Measurements from ENCODE around the gene RXFP4.
"Not testable (repeated sequence)": the region's sequence is repeated elsewhere in the genome, so short reads cannot be mapped to it uniquely, and the experiment has no call there.

RXFP4 gene

GRCh38 chr1:155925506-155925905 is 15.9 kb upstream of the RXFP4 start:
- in situ Hi-C loops (cut with MboI; ENCODE audit: low pct_unique_long_range_greater_than_20kb, low sequenced_read_pairs): no loop called here
- no peak for DNase-seq

- in situ Hi-C loops (cut with MboI; ENCODE audit: low pct_unique_long_range_greater_than_20kb, low sequenced_read_pairs): no loop called here
- no peak for DNase-seq
Observed at GRCh38 chr1:155929057-155929456, 12.4 kb upstream of the RXFP4 start.

- DNase-seq; in situ Hi-C loops (cut with MboI; ENCODE audit: low pct_unique_long_range_greater_than_20kb, low sequenced_read_pairs): not testable (repeated sequence)
Observed at GRCh38 chr1:155930725-155931124, 10.7 kb upstream of the RXFP4 start.

GRCh38 chr1:155931332-155932038 is 10.0 kb upstream of the RXFP4 start:
- in situ Hi-C loops (cut with MboI; ENCODE audit: low pct_unique_long_range_greater_than_20kb, low sequenced_read_pairs): no loop called here
- no peak for DNase-seq

- DNase-seq: no peak
- in situ Hi-C loops (cut with MboI; ENCODE audit: low pct_unique_long_range_greater_than_20kb, low sequenced_read_pairs): no loop called here
Observed at GRCh38 chr1:155932081-155932480, 9.4 kb upstream of the RXFP4 start.

- DNase-seq: no peak
- in situ Hi-C loops (cut with MboI; ENCODE audit: low pct_unique_long_range_greater_than_20kb, low sequenced_read_pairs): no loop called here
Observed at GRCh38 chr1:155932487-155932886, 9.0 kb upstream of the RXFP4 start.

DNA sequence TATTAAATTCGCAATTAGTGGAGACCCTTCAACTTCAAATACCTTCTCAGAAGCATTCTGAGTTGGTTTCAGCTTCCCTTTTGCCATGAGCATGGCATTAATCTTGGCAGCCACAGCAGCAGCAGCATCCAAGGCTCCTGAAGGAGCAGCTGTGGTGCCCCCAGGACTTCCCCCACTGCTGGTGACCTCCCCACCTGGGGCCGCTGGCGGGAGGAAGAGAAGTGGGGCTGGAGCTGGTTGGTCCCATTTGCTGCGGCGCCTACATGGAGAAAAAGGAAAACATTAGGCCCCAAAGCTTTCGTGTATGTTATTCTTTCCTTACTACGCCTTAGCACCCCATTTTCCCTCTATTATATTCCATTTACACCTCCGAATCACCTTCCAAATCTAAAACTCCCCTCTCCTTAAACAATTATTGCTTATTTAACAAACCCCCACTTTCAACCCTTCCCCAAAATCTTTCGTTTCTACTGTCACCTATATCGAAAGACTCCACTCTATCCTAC is 7.8 kb upstream of the RXFP4 start:
- in situ Hi-C loops (cut with MboI; ENCODE audit: low pct_unique_long_range_greater_than_20kb, low sequenced_read_pairs): no loop called here
- no peak for DNase-seq

DNA sequence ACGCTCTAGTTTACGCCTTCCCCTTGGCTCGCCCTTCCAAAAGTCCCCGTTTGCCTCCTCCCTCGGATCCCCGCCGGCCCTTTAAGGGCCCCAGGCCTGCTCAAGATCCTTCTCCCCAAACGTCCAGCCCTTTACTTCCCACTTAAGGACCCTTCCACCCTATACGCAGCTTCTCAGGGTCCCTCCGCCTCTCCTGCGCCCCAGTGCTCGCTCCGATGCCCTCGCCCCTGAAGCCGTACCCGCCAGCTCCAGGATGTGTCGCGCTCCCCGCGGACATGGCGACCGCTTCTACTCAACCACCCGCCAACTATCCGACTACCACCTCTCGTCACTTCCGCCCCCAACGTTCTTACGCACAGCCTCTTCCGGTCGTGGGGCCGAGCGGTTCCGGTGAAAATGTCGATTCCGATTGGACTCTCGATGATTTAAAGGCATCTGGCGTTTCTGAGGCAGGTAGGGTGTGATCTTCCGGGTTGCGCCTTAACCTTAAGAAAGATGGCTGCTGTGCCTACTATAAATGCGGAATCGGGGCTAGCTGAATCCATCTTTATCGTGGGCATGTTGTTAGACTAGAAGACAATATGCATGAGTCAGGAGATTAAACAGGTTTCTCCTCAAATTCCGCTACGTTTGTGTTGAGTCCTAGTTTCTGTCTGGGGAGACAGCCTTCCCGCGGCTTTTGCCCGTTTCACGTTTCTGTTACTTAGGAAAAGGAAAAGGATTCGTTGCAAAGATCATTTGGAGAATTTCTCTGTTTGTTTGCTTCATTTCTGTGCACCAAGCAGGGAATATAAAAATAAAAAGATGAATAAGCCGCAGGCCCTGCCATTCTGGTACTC is 7.1 kb upstream of the RXFP4 start, which contains the start of gene KHDC4:
TSS of gene KHDC4 (minus strand) at position 317 of the 839 bp plus-strand sequence. CDS start at position 277, 40 bp downstream.
- in situ Hi-C loops (cut with MboI; ENCODE audit: low pct_unique_long_range_greater_than_20kb, low sequenced_read_pairs): no loop called here
- peak; percentile 99 for DNase-seq

DNA sequence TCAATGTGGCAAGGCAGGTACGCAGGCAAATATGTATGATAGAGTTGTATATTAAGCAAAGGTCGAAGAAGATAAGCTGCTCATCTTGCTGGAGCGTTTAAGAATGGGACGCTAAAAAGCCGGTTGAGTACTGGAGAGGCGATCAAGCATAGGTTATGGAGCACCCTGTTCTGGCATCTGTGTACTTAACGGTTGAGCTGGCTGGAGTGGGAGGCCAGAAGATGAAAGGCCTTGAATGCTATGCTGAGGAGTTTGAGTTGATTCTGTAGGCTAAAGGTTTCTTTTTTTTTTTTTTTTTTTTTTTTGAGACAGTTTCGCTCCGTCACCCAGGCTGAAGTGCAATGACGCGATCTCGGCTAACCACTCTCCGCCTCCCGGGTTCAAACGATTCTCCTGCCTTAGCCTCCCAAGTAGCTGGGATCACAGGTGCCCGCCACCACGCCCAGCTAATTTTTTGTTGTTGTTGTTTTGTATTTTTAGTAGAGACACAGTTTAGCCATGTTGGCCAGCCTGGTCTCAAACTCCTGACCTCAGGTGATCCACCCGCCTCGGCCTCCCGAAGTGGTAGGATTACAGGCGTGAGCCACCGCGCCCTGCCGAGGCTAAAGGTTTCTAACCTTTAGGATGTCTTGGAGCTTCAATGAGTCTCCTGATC is 6.4 kb upstream of the RXFP4 start:
- no peak for DNase-seq
- in situ Hi-C loops (cut with MboI; ENCODE audit: low pct_unique_long_range_greater_than_20kb, low sequenced_read_pairs): no loop called here

GRCh38 chr1:155938220-155938627 is 3.2 kb upstream of the RXFP4 start:
- DNase-seq: peak; percentile 86
- in situ Hi-C loops (cut with MboI; ENCODE audit: low pct_unique_long_range_greater_than_20kb, low sequenced_read_pairs): no loop called here

- in situ Hi-C loops (cut with MboI; ENCODE audit: low pct_unique_long_range_greater_than_20kb, low sequenced_read_pairs): no loop called here
- DNase-seq: peak; percentile 79
Observed at GRCh38 chr1:155940482-155940992, 901 bp upstream of the RXFP4 start.

DNA sequence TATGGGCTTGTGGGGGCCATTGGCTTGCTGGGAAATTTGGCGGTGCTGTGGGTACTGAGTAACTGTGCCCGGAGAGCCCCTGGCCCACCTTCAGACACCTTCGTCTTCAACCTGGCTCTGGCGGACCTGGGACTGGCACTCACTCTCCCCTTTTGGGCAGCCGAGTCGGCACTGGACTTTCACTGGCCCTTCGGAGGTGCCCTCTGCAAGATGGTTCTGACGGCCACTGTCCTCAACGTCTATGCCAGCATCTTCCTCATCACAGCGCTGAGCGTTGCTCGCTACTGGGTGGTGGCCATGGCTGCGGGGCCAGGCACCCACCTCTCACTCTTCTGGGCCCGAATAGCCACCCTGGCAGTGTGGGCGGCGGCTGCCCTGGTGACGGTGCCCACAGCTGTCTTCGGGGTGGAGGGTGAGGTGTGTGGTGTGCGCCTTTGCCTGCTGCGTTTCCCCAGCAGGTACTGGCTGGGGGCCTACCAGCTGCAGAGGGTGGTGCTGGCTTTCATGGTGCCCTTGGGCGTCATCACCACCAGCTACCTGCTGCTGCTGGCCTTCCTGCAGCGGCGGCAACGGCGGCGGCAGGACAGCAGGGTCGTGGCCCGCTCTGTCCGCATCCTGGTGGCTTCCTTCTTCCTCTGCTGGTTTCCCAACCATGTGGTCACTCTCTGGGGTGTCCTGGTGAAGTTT is 550 bp downstream of the RXFP4 start:
- in situ Hi-C loops (cut with MboI; ENCODE audit: low pct_unique_long_range_greater_than_20kb, low sequenced_read_pairs): no loop called here

DNA sequence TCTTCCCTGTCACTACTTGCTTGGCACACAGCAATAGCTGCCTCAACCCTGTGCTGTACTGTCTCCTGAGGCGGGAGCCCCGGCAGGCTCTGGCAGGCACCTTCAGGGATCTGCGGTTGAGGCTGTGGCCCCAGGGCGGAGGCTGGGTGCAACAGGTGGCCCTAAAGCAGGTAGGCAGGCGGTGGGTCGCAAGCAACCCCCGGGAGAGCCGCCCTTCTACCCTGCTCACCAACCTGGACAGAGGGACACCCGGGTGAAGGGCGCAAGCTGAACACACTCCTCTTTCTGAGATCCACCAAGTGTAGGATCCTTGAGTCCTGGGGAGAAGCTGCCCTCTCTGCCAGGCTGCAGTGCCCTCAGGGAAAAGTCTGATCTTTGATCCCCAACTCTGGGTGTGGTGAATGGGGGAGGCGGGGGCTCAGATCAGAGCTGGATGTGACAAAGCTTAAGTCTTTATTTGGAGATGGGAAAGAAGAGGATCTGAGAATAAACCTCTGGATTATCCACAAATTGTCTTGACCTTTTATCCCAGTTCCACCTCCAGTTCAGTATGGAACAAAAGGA is 1.2 kb downstream of the RXFP4 start:
- in situ Hi-C loops (cut with MboI; ENCODE audit: low pct_unique_long_range_greater_than_20kb, low sequenced_read_pairs): no loop called here
- DNase-seq: no peak

More for the DNA sequence above, 550 bp downstream of the RXFP4 start:
- no peak for DNase-seq

DNA sequence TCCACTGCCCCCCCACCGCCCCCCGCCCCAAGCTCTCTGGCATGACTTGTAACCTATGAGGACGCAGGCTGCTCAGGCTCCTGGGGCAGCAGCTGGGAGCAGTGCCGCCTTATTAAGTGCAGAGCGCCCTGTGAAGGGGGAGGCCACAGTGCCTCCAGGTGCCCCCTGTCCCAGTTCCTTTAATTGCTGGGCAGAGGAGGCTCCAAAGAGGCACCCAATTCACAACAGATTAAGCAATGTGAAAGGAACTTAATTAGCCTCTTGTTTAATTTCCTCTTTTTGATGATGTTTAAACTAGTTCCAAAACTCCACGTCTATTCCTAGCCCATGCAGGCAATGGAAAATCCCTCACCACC is 3.0 kb downstream of the RXFP4 start:
- in situ Hi-C loops (cut with MboI; ENCODE audit: low pct_unique_long_range_greater_than_20kb, low sequenced_read_pairs): no loop called here
- no peak for DNase-seq

- no peak for DNase-seq
- in situ Hi-C loops (cut with MboI; ENCODE audit: low pct_unique_long_range_greater_than_20kb, low sequenced_read_pairs): no loop called here
Observed at GRCh38 chr1:155946633-155947219, 5.3 kb downstream of the RXFP4 start.

GRCh38 chr1:155947292-155947691 is 5.9 kb downstream of the RXFP4 start:
- in situ Hi-C loops (cut with MboI; ENCODE audit: low pct_unique_long_range_greater_than_20kb, low sequenced_read_pairs): no loop called here
- no peak for DNase-seq

GRCh38 chr1:155947741-155948140 is 6.3 kb downstream of the RXFP4 start:
- DNase-seq: no peak
- in situ Hi-C loops (cut with MboI; ENCODE audit: low pct_unique_long_range_greater_than_20kb, low sequenced_read_pairs): no loop called here

- no peak for DNase-seq
- in situ Hi-C loops (cut with MboI; ENCODE audit: low pct_unique_long_range_greater_than_20kb, low sequenced_read_pairs): no loop called here
Observed at GRCh38 chr1:155950829-155951228, 9.4 kb downstream of the RXFP4 start.
